HG02759 (cell line): ENCODE data around the gene MID1IP1.

Experiments
- ATAC-seq: cut with Tn5 transposase; IDR thresholded peaks from one replicate; pipeline ENCODE4 v1.9.1; 2021; ENCODE audit warnings: mild to moderate bottlenecking, moderate library complexity; ENCODE audit not compliant: unreplicated experiment

Gene MID1IP1

DNA sequence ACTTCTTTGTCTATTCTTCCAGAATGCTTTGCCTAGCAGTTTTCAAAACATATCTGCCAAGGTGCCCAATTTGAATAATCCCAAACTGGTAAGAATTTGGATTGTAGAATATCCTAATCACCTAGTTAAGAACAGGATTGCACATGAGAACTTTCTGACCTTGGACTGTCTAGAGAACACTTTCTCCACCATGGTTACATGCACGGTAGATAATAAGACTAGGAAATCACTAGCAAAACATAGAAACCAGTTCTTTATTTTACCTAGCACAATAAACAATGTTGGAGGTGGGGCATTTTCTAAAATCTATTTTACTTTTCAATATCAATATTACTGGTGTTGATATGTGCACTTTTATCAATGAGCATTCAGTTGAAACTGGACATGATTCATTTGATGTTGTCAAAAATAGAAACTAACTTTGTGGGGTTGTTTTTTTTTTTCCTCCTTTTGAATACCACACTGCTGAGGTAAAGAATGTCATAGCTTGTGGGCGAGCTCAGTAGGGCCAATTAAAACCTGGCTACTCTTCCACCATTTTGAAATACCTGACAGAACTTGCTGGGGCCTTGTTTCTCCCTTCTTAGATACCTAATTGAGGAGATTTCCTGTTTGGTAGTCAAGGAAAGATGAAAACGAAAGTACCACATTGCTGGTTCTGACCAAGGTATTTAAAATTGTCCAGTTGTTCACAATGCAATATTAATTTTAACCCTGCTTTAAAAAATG, 10.4 kb downstream of the MID1IP1 start:
- no peak for ATAC-seq

DNA sequence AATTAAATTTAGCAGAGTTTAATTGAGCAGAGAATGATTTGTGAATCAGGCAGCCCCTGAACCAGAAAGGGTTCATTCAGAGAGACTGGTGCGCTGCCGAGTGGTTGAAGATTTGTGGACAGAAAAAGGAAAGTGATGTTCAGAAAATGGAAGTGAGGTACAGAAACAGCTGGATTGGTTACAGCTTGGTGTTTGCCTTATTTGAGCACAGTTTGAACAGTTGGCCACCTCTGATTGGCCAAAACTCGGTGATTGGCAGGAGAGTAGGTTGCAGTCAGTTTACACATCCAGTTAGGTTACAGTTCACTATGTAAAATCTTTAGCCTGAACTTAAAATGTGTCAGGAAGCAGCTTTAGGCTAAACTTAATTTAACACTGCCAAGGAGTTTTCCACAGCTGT, 14.9 kb downstream of the MID1IP1 start:
- no peak for ATAC-seq

DNA sequence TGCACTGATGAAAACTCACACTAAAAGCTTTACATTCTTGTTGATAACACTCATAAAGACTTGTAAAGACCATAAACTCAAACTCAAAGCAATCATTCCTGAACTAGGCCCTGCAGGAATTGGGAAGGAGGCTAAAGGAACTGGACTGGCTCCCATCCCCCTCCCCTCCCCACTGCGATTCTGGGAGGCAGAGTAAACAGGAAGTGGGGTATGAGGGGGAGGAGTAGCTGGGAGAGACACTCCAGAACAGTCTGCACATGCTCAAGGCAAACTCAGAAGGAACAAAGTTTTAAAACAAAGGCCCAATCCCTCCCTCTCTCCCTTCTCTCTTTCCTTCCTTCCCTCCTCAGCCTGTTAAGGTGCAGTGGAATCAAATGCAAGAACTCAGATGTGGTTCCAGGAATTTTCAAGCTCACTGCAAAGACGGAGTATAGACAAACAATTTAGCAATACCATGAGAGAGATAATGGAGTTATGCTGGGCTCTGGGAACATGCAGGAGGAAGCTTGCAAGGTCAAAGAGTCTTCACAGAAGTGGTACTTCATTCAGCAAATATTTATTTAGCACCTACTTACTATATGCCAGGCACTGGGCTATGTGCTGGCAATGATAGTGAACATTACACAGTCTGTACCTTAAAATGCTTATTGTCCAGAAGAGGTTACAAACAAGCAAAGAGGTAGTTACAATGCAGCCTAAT, 15.9 kb downstream of the MID1IP1 start:
- no peak for ATAC-seq

DNA sequence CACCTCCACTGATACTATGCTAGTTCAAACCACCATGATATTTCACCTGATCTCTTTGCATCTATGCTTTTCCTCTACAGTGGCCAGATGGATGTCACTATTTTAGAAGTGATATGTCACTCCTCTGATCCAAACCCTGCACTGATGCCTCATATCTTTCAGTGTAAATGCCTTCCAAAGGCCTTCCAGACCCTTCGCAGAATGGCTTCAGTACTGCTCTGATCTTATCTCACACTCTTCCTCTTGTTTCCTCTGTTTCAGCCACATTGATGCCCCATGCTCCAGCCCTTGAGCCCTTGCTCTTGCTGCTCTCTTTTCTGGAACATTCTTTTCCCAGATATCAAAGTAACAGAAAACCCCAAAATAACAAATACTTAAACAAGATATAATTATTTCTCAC, 17.9 kb downstream of the MID1IP1 start:
- ATAC-seq: no peak

DNA sequence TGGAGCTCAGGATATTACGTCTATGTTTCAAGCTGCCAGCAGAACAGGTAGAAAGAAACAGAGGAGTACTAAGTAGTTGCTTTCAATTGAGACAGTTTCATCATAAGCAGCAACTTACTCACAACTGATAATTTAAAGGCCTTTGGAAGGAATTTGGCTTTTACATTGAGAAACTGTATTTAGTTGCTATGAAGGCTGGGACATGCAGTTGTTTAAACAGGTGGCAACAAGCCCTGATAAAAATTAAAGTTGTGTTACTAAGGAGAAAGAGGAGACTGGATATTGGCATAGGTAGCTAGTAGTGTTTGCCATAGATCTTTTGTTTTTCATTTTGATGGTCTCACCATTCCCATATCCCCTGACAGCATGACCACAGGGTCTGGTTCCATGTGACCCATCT, 18.4 kb downstream of the MID1IP1 start:
- no peak for ATAC-seq

DNA sequence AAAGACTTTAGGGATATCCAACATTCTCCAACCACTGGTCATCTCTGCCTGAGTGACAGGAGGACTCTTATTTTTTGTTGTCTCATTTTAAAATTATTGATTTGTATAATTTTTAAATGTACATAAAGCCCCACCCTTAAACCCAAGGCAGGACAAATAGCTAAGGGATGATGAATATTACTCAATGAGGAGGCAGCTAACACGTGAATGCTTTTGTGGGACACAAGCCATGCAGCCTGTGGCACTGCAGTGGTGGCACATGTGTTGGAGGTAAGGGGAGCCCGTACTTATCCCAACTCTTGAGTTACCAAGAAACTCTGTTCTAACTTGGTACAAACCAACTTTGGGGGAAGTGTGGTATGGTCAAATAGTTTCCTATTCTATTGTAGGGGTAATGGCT, 19.5 kb downstream of the MID1IP1 start:
- no peak for ATAC-seq

DNA sequence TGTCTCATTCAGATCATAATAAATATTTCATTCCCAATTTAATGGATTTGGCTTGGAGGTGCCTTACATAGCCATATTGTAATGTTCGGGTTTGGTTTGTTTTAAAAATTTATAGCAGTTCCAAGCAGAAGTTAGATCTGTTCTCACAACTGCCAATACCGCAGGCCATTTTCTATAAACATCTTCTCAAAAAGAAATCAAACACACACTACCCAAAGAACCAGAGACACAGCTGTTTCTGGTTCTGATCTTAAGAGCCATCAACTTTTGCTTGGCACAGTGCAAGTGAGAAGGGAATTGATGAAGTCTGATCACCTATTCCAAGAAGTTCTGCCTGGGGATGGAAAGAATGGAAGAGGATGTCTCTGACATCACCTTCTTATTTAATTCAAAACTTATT, 22.9 kb downstream of the MID1IP1 start:
- ATAC-seq: no peak

DNA sequence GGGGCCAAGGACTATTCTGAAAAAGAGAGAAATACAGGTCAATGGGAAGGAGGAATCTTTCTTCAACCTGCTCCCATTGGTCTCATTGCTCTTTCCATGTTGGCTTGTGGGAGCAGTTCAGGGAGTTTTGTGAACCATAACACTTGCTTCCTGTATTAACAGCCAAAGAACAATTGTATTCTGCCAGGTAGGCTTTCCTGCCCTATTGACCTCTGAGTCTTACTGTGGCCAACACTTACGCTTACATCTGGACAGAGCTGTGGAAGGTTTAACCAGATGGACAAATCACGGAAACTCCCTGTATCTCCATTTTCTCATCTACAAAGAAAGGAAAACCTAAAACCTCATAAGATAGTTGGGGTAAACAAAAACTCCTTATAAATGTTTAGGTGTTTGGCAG, 30.7 kb downstream of the MID1IP1 start:
- no peak for ATAC-seq

DNA sequence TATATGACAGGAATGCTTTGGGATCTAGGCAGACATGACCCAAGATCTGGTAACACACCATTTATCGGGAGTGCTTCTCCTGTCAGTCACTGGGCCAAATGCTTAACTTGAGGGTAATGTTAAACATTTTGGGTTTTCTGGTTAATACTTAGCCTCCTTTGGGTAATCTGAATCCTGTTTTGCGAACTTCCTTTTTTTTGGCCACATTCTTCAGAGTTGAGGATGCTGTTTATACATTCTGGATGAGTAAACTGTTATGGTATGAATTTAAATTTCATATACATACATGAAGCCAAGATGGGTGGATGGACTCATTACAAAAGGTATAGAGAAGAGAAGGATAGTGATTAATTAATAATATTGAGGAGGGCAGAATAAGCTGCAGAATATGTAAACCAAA, 36.1 kb downstream of the MID1IP1 start:
- ATAC-seq: no peak

DNA sequence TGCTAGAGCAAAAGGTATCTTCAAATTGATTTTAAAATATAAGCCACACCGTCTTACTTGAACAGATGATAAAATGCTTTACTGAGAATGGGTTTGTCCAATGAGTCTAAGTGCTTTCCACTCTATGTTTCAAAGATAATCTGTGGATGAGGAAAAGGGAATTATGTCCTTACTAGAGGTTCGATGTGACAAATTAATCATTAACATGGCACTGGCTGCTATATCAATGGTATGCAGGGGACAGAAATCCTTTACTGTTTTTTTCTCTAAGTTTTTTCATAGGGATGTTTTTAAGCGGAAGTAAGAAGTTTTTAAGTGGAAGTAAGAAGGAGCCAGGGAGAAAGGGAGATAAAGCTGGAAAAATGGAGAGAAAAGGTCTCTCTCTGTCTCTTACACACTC, 38.0 kb downstream of the MID1IP1 start:
- ATAC-seq: no peak

DNA sequence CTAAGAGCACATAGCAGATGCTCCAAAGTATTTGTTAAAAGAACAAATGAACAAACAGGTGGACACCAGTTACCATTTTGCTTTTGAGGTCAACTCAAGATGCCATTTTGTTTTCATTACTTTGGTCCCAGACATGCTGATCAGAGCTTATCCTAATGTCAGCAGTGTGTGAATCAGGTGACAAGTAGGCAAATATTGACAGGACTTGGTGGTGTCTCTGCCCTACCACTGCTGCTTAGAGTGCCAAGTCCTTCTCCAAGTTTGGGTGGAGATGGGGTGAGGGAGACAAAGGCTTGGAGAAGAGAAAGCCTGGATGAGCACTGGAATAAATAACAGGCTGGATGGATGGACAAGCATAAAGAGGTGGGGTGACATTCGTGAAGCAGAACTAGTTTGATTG, 38.7 kb downstream of the MID1IP1 start:
- no peak for ATAC-seq

DNA sequence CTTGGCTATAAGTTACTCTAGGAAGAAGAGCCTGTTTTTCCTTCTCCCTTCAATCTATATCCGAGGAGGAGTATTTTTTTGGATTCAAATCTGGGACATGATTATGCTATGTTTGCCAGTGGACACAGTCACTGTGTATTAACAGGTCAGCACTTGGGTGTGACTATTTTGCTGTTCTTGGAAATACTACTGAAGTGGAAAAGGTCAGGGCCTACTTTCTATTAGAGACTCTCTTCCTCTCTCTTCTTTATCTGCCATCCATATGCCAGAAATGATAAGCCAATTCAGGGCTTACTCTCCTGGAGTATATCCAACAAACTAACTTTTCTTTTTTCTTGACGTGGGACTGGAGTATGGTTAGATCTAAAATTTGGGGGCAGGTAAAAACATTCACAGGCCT, 40.5 kb downstream of the MID1IP1 start:
- no peak for ATAC-seq

DNA sequence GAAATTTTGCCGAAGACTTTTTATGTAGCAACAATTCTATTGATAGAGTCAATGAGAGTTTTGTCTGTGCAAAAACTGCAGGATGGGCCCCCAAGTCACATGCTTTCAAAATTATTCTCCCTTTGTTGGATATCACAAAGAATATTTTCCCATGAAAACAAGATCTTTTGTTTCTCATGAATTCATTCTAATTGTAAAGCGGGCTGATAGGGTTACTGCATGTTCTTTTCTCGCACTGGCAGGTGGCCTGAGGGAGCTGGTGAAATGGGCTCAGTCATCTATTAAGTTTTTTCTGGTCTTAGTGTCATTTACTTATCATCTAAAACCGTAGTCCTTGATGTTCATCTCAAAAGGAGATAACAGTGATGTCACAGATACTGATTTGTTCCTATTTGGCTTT, 44.2 kb downstream of the MID1IP1 start:
- no peak for ATAC-seq

DNA sequence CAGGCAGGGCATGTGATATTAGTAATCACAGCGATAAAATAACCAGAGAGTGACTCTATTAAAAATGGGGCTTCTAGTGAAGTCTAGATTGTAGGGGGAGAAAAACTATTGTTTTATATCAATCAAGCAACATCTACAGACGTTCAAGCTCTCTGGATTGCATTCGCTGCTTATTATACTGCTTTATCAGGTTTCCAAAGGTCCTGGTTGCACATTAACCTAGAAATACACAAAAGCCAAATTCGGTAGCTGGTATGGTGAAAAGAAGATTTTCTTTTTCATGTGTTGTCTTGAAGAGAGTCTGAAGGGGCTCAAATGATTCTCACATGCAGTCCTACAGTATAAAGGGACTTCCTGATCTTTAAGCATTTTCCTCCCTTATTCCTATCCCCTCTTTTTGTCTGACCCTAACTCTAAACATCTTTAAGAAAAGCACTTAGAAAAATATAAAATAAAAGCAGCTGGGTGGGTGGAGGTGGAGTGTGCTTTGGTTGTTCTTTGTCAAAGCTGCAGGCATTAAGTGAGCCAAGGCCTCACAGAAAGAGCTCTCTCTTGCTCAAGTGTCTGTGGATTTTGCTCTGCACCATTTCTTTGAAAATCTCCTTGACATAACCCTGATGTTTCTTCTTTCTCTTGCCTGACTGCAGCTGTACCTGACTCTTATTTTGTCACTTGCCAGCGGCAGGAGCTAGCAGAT, 46.1 kb downstream of the MID1IP1 start:
- ATAC-seq: no peak

DNA sequence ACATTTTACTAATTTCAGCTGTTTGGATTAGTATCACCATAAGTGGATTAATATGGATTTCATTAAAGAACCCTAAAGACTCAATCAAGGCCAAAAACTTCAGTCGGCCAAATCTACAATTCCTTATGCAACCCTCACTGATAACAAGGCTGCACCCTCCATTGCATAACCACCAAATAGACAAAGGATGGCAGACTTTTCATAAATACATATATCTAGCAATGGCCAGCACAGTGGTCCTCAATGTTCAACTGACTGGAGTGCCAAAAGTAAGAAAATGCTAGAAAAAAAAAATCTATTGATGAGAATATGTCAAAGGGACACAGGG, 46.6 kb downstream of the MID1IP1 start:
- ATAC-seq: no peak

DNA sequence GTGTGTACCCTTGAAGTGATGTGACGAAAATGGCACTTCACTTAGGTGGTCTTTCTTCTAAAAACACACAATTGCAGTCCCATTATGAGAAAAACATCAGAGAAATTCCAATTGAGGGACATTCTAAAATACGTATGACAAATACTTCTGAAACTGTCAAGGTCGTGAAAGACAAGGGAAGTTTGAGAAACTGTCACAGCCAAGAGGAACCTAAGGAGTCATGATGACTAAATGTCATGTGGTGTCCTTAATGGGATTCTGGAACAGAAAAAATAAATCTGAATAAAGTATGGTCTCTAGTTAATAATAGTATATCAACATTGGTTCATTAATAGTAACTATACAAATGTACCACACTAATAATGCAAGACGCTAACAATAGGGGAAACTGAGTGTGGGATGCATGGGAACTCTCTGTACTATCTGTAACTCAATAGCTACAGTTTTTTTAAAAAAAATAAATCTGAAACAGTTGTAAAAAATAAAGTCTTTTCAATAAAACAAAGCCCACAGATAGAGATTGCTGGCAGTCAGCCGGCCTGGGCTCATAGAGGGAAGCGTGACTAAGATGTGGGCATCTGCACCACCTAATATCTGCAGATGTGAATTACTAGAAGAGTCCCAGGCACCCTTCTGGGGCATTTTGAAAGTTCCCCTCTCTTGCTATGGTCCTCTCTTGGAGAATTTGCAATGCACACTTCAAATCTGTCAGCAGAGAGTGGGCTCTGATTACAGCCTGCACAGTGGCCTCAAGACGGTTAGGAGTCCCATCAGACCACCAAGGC, 47.6 kb downstream of the MID1IP1 start:
- no peak for ATAC-seq

DNA sequence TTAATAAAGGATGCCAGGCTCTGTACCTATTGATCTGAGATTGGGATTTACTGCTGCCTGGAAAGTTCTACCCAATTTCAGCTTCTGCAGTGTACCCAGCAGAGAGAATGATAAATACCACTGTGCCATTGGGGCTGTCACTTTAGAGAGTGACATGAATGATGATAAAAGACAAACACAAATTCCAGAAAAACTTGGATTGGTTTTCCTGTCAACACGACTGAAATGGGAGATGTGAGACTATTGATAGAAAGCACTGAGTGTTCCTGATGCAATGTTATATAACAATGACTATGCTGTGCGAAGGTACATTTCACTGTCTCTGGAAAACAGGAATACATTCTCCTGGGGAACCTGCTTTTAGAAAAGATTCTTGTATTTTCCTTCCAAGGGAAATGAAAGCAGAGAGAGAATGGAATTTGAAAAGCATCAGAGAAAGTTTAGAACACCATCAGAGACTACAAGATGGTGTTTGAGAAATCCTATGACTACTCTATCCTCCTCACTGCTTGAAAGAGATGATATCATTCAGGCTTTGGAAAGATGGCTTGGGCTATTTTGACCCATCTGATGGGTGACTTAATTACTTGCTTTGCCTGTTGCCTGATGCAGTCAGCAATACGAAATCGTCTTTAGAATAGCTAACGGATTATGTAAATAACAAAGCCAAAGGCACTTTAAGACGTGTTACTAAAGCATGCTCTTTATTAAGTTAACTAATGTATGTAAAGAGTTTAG, 49.7 kb downstream of the MID1IP1 start:
- no peak for ATAC-seq

DNA sequence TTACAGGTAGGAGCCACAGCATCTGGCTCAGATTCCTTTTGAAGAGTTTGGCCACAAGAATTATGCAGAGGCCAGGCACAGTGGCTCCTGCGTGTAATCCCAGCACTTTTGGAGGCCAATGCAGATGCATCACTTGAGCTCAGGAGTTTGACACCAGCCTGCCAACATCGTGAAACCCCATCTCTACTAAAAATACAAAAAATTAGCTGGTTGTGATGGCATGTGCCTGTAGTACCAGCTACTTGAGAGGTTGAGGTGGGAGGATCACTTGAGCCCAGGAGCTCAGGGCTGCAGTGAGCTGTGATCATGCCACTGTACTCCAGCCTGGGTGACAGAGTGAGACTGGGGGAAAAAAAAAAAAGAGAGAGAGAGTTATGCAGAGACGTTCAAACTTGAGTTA, 53.0 kb downstream of the MID1IP1 start:
- no peak for ATAC-seq
